Kidney (tissue), 14 donors: ENCODE results near the gene ABHD16A. TPM values are rescaled to one million over a fixed set of nuclear protein-coding genes. Genes with fewer than 3 reads are reported as not detected.

Experiments
- DNase-seq, 5 donors: peaks; one replicate each; pipeline ENCODE4 v3.0.0-alpha.2; 2013 to 2020
- FAIRE-seq: peaks from 2 replicates; lab custom pipeline; 2012; peaks lifted over from hg19 to GRCh38; lab: Jason Lieb, UNC
- H3K27ac ChIP-seq, 2 donors: one replicate each; pipeline ENCODE4 v1.7.0; 2013; ENCODE audit warnings: low read depth in 2 of 2, low read length in 2 of 2, inconsistent platforms in 1 of 2
- H3K27me3 ChIP-seq: one replicate; pipeline ENCODE4 v1.7.1; 2013; ENCODE audit warnings: low read length, inconsistent platforms; ENCODE audit not compliant: control insufficient read depth, insufficient read depth
- H3K36me3 ChIP-seq, 3 donors: one replicate each; pipeline versions ENCODE4 v1.7.0 to v1.7.1; 2013; ENCODE audit warnings: low read length in 3 of 3, control low read depth in 1 of 3, inconsistent platforms in 1 of 3; ENCODE audit not compliant: insufficient read depth in 3 of 3, control insufficient read depth in 2 of 3
- H3K4me1 ChIP-seq, 3 donors: one replicate each; pipeline versions ENCODE4 v1.7.0 to v1.7.1; 2013; ENCODE audit warnings: low read length in 3 of 3, inconsistent platforms in 1 of 3, low read depth in 1 of 3; ENCODE audit not compliant: control insufficient read depth in 2 of 3, insufficient read depth in 2 of 3
- H3K4me3 ChIP-seq, 3 donors: one replicate each; pipeline versions ENCODE4 v1.7.0 to v1.8.1; 2013; ENCODE audit warnings: low read length in 3 of 3, control low read depth in 1 of 3, inconsistent platforms in 1 of 3
- H3K9ac ChIP-seq, 3 donors: one replicate each; pipeline versions ENCODE4 v1.7.0 to v1.7.1; 2013; ENCODE audit warnings: low read length in 3 of 3, control low read depth in 1 of 3, inconsistent platforms in 1 of 3
- H3K9me3 ChIP-seq, 3 donors: one replicate each; pipeline versions ENCODE4 v1.7.0 to v1.7.1; 2013; ENCODE audit warnings: low read length in 3 of 3, control low read depth in 1 of 3, inconsistent platforms in 1 of 3; ENCODE audit not compliant: control insufficient read depth in 2 of 3, insufficient read depth in 1 of 3
- CTCF ChIP-seq: IDR thresholded peaks from 3 replicates; pipeline ENCODE4 v1.5.1; 2012; ENCODE audit warnings: mild to moderate bottlenecking, moderate library complexity, borderline replicate concordance; ENCODE audit not compliant: insufficient read depth; ENCODE audit errors: extremely low read depth
- intact Hi-C: fragments of 100-400 bp; cut with DNase I; formaldehyde crosslinking; loops from one replicate; pipeline ENCODE4 v1.11.1; 2022
- polyA plus RNA-seq: library from polyadenylated mRNA; stranded (reverse); fragments of 350-450 nt; fragmentation: Illumina TruSeq; extraction: RNeasy Lipid Tissue Mini Kit (QIAGEN cat#74804); gene quantifications from one replicate; pipeline ENCODE4 v1.2.3, GENCODE V29; 2014; ENCODE audit warnings: low read depth, low replicate concordance; ENCODE audit not compliant: insufficient read depth
- total RNA-seq: library from RNA; stranded (reverse); fragmentation: NEBNext Ultra II Directional; extraction: Animal tissue kit (Norgen Biotek cat#: 25700); gene quantifications from one replicate; pipeline ENCODE4 v1.2.1, GENCODE V29; 2021
- donor health status: control.
- donor health status: control.
- donor health status: control.
- donor health status: control.
- donor health status: control.
- donor health status: DM: yes; HTN: yes; CAD: no.
- donor health status: Normal renal cell carcinoma (clear cell type).

The ABHD16A gene
- total and polyA plus RNA-seq, 2 donors from 2014 or later: 48.7 to 50.2 TPM

GRCh38 chr6:31715022-31715958, 12.2 kb upstream of the ABHD16A start, which contains the start of gene LY6G6D:
LY6G6D (plus strand) TSS chr6:31715348; CDS start chr6:31715356, 8 bp downstream.
- no peak within 1 kb of the TSS for H3K9ac ChIP-seq
- no peak for TF ChIP-seq CTCF
- no peaks in the 10 kb centered on the region for H3K36me3 ChIP-seq
- no peak for FAIRE-seq
- H3K27me3 ChIP-seq: no peaks in the 10 kb centered on the region
- H3K4me1 ChIP-seq: no peaks in the 10 kb centered on the region
- H3K4me3 ChIP-seq: no peak within 1 kb of the TSS
- H3K27ac ChIP-seq: no peak within 1 kb of the TSS
- intact Hi-C loops: no loop called here
- no peak for DNase-seq
- no peaks in the 10 kb centered on the region for H3K9me3 ChIP-seq

- no peaks in the 10 kb centered on the region for H3K27me3 ChIP-seq
- intact Hi-C loops: no loop called here
- FAIRE-seq (no peak), DNase-seq (peak in 3 of 5 donors; percentile 67 to 80 (median 77))
- H3K9ac ChIP-seq: no peak overlapping the region
- no peaks in the 10 kb centered on the region for H3K36me3 ChIP-seq
- no peak overlapping the region for H3K4me3 ChIP-seq
- no peak for TF ChIP-seq CTCF
- H3K27ac ChIP-seq: no peak overlapping the region
- H3K4me1 ChIP-seq: no peaks in the 10 kb centered on the region
- no peaks in the 10 kb centered on the region for H3K9me3 ChIP-seq
Observed at GRCh38 chr6:31713991-31714684, 11.0 kb upstream of the ABHD16A start.

GRCh38 chr6:31713465-31713864, 10.3 kb upstream of the ABHD16A start:
- Histone ChIP-seq H3K27me3 (no peaks in the 10 kb centered on the region), H3K4me3 (no peak overlapping the region), H3K9me3 (no peaks in the 10 kb centered on the region), H3K36me3 (no peaks in the 10 kb centered on the region), H3K4me1 (no peaks in the 10 kb centered on the region), H3K27ac (no peak overlapping the region), H3K9ac (no peak overlapping the region)
- no peak for FAIRE-seq
- no peak for TF ChIP-seq CTCF
- no peak for DNase-seq
- intact Hi-C loops: no loop called here
